GM23248 (cell line): Measurements from ENCODE around the gene ABCC1.

Experiments
- EZH2 ChIP-seq: fragments of 200-600 bp; sonication (generic); IDR thresholded peaks from 2 replicates; pipeline ENCODE4 v1.6.1; 2018; ENCODE audit warnings: antibody characterized with exemption, mild to moderate bottlenecking; ENCODE audit not compliant: insufficient read depth, poor library complexity, severe bottlenecking
- EZH2phosphoT487 ChIP-seq: fragments of 200-600 bp; sonication (generic); IDR thresholded peaks from 2 replicates; pipeline ENCODE4 v1.6.1; 2018; ENCODE audit warnings: antibody characterized with exemption, moderate library complexity, mild to moderate bottlenecking, low read depth; ENCODE audit not compliant: insufficient read depth

DNA sequence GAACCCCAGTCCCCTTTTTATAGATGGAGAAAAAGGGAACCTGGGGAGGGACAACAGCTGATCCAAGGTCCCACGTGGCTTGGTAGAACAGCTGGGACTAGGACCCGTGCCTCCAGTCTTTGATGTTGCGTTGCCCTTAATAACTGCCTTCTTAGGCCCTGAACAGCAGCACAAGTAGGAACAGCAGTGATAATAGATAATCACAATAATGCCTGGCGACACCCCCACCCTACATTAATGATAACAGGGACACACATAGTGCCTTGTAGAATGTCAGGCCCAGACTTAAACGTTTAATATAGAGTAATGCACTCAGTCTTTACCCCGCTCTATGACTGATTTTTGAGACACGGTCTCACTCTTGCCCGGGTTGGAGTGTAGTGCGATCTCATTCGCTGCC lies 177.5 kb downstream of the ABCC1 start:
- TF ChIP-seq EZH2 (no peak), EZH2phosphoT487 (no peak)
